Activated naive CD4-positive, alpha-beta T cell treated with anti-CD3 and anti-CD28 coated beads, Interleukin-2, amount 10 ng/mL, durations not matched to agents 7 days and 5 days (primary cell): ENCODE measurements around the gene BEND4.

Experiments used
- CTCF ChIA-PET: fragments of 350-600 bp; sonication (Branson Sonifier 250); formaldehyde crosslinking; loops from one replicate; lab custom pipeline; 2021; ENCODE audit warnings: antibody characterized with exemption; lab: Charles Lee
- DNase-seq: peaks from one replicate; pipeline ENCODE4 v3.0.0-alpha.2; 2020
- H3K27ac Mint-ChIP-seq: one replicate; pipeline ENCODE4 v1.8.0; 2021; ENCODE audit warnings: mild to moderate bottlenecking, moderate library complexity, mixed read lengths
- H3K27me3 Mint-ChIP-seq: one replicate; pipeline ENCODE4 v1.8.0; 2021; ENCODE audit warnings: mild to moderate bottlenecking, mixed read lengths
- H3K36me3 Mint-ChIP-seq: one replicate; pipeline ENCODE4 v1.8.0; 2021; ENCODE audit warnings: mixed read lengths
- H3K4me1 Mint-ChIP-seq: one replicate; pipeline ENCODE4 v1.8.0; 2021; ENCODE audit warnings: mixed read lengths
- H3K4me3 Mint-ChIP-seq: one replicate; pipeline ENCODE4 v1.8.0; 2021; ENCODE audit warnings: mild to moderate bottlenecking, moderate library complexity, mixed read lengths
- H3K9me3 Mint-ChIP-seq: one replicate; pipeline ENCODE4 v1.8.0; 2021; ENCODE audit warnings: mixed read lengths

Gene BEND4

DNA sequence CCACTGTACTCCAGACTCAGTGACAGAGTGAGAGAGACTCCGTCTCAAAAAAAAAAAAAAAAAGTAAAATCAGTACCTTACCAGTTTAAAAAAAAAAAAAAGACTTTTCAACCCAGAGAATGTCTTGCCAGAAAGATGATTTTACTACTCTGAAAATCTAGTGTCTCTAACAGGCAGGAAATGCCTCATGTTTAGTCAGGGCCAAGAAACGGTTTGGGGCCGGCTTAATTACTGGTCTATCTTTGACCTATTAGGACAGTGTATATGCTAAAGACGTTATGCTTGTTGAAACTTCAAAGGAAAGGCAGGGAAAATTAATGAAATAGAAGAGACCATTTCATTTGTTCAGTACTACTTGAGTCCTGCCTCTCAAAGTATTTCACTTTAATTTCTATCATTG is 9.9 kb downstream of the BEND4 start:
- H3K27ac Mint-ChIP-seq: no peak overlapping the region
- DNase-seq: no peak
- CTCF ChIA-PET: no interaction called here
- no peaks in the 10 kb centered on the region for H3K36me3 Mint-ChIP-seq
- H3K27me3 Mint-ChIP-seq: peaks cover 20% of the 10 kb centered on the region
- H3K9me3 Mint-ChIP-seq: no peaks in the 10 kb centered on the region
- H3K4me1 Mint-ChIP-seq: no peaks in the 10 kb centered on the region
- no peak overlapping the region for H3K4me3 Mint-ChIP-seq

DNA sequence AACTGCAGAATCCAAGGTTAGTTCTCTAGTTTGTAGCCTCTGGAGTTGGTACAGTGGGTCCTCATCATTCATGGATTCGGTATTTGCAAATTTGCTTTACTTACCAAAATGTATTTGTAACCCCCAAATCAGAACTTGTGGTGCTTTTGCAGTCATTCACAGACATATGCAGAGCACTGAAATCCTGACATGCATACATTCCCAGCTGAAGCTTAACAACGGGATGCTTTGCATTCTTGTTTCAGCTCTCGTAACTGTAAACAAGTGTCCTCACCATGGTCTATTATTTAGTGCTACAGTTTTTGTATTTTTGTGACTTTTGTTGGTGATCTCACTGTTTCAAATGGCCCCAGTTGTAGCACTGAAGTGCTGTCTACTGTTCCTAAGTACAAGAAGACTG is 16.1 kb downstream of the BEND4 start:
- Mint-ChIP-seq H3K9me3 (no peaks in the 10 kb centered on the region), H3K4me1 (no peaks in the 10 kb centered on the region)
- CTCF ChIA-PET: no interaction called here

DNA sequence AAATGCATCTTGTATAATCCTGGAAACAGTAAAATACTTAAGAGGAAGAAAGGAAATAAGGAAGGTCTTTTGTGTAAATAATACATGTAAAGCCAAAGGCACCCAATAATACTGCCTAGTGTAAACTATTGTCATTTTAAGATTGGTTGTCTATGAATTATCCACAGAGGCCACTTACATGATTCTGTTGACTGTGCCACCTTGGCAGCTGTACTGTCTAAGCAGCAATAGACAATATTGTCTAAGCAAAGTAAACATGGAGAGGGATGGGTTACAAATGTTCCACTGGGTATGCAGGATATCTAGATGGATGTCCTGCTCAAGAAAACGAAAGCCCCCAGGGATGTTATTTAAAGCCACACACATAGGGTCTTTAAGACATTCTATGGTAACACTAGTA is 19.4 kb downstream of the BEND4 start:
- no peaks in the 10 kb centered on the region for H3K9me3 Mint-ChIP-seq
- DNase-seq: no peak
- H3K4me3 Mint-ChIP-seq: no peak overlapping the region
- no peaks in the 10 kb centered on the region for H3K27me3 Mint-ChIP-seq
- no peaks in the 10 kb centered on the region for H3K4me1 Mint-ChIP-seq
- no peak overlapping the region for H3K27ac Mint-ChIP-seq
- CTCF ChIA-PET: no interaction called here
- H3K36me3 Mint-ChIP-seq: no peaks in the 10 kb centered on the region

More for the DNA sequence above, 16.1 kb downstream of the BEND4 start:
- DNase-seq: no peak
- no peak overlapping the region for H3K27ac Mint-ChIP-seq
- peaks cover 7% of the 10 kb centered on the region for H3K27me3 Mint-ChIP-seq
- no peak overlapping the region for H3K4me3 Mint-ChIP-seq
- H3K36me3 Mint-ChIP-seq: no peaks in the 10 kb centered on the region

DNA sequence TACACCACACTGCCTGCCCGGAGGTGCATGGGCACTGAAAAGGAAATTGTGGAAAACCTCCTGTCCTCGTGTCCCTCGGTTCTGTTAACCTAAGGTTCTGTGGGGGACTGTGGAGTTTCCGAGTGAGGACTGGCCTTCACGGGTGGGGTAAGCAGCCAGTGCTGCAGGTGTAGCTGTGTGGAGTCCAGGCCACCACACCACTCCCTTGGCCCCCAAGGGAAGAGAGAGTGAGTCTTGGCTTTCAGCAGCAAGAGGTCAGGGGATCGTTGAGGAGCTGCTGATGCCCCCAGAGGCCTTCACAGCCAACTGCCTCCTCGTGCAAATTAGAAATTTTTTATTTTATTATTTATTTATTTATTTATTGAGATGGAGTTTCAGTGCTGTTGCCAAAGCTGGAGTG is 20.4 kb downstream of the BEND4 start:
- Mint-ChIP-seq H3K9me3 (no peaks in the 10 kb centered on the region), H3K36me3 (no peaks in the 10 kb centered on the region), H3K4me1 (no peaks in the 10 kb centered on the region), H3K4me3 (no peak overlapping the region), H3K27ac (no peak overlapping the region), H3K27me3 (no peaks in the 10 kb centered on the region)
- CTCF ChIA-PET: interaction anchor here (0.6 kb wide), 1 partner anchor 680 kb away, joined by 3 read pairs; no protein-coding TSS in a partner anchor
- DNase-seq: no peak

DNA sequence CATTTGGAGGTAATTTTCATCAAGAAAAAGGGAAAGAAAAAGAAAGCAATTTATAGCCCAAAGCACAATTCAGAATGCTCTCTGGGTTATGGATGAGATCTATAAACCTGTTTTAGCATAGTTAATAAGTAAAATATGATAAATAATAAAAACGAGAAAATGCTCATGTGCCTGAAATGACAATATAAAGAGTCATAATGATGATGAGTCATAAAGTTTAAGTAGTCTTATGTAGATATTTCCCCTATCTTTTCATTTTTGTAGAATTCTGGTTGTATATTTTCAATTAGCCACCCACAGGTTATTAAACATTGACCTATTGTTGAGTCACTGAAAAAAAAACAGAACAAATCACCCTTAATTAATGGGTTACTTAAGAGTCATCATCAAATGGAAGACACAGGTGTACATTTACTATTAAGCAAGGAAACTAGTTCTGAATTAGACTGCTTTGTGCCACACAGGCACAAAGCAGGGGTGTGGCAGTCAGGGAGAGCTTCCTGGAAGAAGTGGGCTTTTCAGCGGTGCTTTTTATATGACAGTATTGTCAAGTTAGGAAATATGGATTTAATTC is 29.3 kb downstream of the BEND4 start:
- H3K27ac Mint-ChIP-seq: no peak overlapping the region
- H3K9me3 Mint-ChIP-seq: no peaks in the 10 kb centered on the region
- no peak overlapping the region for H3K4me3 Mint-ChIP-seq
- peaks cover 3% of the 10 kb centered on the region for H3K27me3 Mint-ChIP-seq
- no peaks in the 10 kb centered on the region for H3K36me3 Mint-ChIP-seq
- DNase-seq: no peak
- no peaks in the 10 kb centered on the region for H3K4me1 Mint-ChIP-seq
- CTCF ChIA-PET: interaction anchor here (0.7 kb wide), 1 partner anchor 344 kb away, joined by 4 read pairs; no protein-coding TSS in a partner anchor

DNA sequence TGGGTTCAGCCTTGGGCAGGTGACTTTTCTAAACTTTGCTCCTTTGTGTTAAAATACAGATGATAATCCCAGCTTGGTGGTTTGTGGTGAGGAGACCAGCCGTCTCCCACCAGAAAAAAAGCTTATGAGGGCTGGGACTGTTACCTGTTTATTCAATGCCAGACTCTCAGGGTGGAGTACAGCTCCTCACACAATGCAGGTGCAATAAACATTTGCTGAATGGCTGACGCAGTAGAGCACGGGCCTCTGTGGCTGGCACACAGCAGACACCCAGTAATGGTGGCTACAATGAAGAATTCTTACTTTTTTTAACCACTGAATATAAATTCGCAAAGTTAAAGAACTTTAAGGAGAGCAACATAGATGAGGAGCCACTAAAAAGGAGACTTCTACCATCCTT is 30.2 kb downstream of the BEND4 start:
- Mint-ChIP-seq H3K9me3 (no peaks in the 10 kb centered on the region), H3K36me3 (no peaks in the 10 kb centered on the region), H3K4me1 (no peaks in the 10 kb centered on the region), H3K27ac (no peak overlapping the region), H3K27me3 (peaks cover 3% of the 10 kb centered on the region), H3K4me3 (no peak overlapping the region)
- CTCF ChIA-PET: no interaction called here
- DNase-seq: no peak

DNA sequence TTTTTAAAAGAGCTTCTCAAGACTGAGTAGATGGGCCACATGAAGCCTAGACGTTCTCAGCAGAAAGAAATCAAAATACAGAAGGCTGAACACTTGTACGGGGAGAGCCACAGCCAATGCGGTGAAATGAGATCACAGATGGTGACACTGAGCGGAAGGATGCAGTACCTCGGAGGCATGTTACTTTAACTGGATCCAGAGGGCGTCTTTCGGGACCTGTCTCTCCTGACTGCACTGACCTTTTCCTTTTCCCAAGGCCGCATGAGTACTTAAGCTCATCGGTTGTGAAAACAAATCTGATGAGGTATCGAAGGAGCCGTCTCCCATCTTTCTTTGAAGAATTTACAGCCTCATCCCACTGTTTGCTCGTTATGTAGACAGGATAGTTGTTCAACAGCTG is 32.6 kb downstream of the BEND4 start:
- no peak overlapping the region for H3K4me3 Mint-ChIP-seq
- H3K36me3 Mint-ChIP-seq: no peaks in the 10 kb centered on the region
- CTCF ChIA-PET: no interaction called here
- no peak overlapping the region for H3K27ac Mint-ChIP-seq
- no peak for DNase-seq
- H3K4me1 Mint-ChIP-seq: no peaks in the 10 kb centered on the region
- H3K27me3 Mint-ChIP-seq: peaks cover 3% of the 10 kb centered on the region
- no peaks in the 10 kb centered on the region for H3K9me3 Mint-ChIP-seq

DNA sequence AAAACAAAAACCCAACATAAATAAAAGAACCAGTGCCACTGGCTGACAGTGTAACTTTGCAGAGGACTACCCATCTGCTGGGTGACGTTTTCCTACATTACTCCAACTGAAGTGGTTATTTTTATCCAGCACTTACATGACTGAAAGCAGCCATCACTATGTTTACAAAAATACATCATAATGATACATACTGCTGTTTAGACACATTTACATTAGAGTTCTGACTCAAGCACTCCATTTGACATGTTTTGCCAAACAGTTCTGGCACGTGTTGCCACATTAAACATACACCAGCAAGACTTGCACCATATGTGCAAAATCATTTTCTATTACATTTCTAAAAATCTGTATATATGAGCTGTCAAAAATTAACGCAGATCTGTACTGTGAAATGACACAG is 39.6 kb downstream of the BEND4 start:
- Mint-ChIP-seq H3K36me3 (no peaks in the 10 kb centered on the region), H3K27ac (no peak overlapping the region), H3K9me3 (no peaks in the 10 kb centered on the region), H3K4me1 (no peaks in the 10 kb centered on the region), H3K27me3 (no peaks in the 10 kb centered on the region), H3K4me3 (no peak overlapping the region)
- DNase-seq: no peak
- CTCF ChIA-PET: no interaction called here

DNA sequence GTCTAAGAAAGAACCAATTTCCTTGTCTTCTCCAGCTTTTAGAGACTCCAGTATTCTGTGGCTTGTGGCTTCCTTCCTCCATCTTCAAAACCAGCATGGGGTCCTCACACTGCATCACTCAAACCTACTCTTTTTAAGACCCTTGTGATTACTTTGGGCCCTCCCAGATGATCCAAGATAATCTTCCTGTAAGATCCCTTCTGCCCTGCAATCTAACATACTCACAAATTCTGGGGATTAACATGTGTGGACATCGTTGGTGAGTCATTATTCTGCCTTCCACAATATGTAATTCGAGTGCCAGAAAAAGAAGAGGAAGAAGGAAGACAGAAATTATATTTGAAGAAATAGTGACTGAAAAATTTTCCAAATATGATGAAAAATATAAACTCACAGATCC is 47.9 kb downstream of the BEND4 start:
- H3K27me3 Mint-ChIP-seq: no peaks in the 10 kb centered on the region
- CTCF ChIA-PET: no interaction called here
- no peak overlapping the region for H3K4me3 Mint-ChIP-seq
- no peak overlapping the region for H3K27ac Mint-ChIP-seq
- H3K36me3 Mint-ChIP-seq: no peaks in the 10 kb centered on the region
- H3K4me1 Mint-ChIP-seq: no peaks in the 10 kb centered on the region
- DNase-seq: no peak
- no peaks in the 10 kb centered on the region for H3K9me3 Mint-ChIP-seq

DNA sequence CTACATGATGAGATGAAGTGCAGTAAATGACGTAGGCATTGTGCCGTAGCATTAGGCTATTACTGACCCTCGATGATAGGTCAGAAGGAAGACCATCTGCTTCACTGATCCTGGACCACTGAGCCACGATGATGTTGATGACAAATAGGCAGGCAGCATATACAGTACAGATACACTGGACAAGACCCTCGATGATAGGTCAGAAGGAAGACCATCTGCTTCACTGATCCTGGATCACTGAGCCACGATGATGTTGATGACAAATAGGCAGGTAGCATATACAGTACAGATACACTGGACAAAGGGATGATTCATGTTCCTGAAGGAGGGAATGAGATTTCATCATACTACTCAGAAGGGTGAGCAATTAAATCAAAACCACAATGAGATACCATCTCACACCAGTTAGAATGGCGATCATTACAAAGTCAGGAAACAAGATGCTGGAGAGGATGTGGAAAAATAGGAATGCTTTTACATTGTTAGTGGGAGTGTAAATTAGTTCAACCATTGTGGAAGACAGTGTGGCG is 50.9 kb downstream of the BEND4 start:
- Mint-ChIP-seq H3K36me3 (no peaks in the 10 kb centered on the region), H3K4me1 (no peaks in the 10 kb centered on the region), H3K4me3 (no peak overlapping the region), H3K9me3 (no peaks in the 10 kb centered on the region), H3K27ac (no peak overlapping the region), H3K27me3 (no peaks in the 10 kb centered on the region)
- CTCF ChIA-PET: no interaction called here
- no peak for DNase-seq

DNA sequence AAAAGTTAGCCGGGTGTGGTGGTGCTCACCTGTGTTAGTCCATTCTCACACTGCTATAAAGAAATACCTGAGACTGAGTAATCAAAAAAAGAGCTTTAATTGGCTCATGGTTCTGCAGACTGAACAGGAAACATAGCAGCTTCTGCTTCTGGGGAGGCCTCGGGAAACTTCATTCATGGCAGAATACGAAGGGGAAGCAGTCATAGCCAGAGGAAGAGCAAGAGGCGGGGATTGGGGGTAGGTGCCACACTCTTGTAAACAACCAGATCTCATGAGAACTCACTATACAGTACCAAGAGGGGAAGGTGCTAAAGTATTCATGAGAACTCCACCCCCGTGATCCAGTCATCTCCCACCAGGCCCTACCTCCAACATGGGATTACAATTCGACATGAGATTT is 64.1 kb downstream of the BEND4 start:
- H3K4me3 Mint-ChIP-seq: no peak overlapping the region
- DNase-seq: no peak
- H3K4me1 Mint-ChIP-seq: no peaks in the 10 kb centered on the region
- CTCF ChIA-PET: no interaction called here
- no peak overlapping the region for H3K27ac Mint-ChIP-seq
- H3K27me3 Mint-ChIP-seq: no peaks in the 10 kb centered on the region
- peaks cover 11% of the 10 kb centered on the region for H3K36me3 Mint-ChIP-seq
- no peaks in the 10 kb centered on the region for H3K9me3 Mint-ChIP-seq

DNA sequence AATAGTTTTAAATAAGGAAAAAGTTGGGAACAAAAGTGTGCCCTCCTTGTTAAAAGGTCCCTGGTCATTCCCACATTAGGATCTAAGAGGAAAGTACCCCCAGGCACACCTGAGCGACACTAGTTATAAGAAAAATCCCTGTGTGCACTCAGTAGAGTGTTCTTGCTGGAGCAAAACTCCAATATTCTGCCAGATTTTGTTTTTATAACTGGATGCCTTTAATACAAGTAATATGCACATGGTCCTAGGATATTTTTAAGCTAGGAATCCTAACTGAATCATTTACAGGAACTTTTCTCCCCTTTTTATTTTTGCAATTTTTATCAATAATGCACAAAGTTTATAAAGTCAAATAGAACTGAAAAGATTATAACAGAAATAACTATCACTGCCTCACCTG is 68.6 kb downstream of the BEND4 start:
- no peaks in the 10 kb centered on the region for H3K4me1 Mint-ChIP-seq
- H3K4me3 Mint-ChIP-seq: no peak overlapping the region
- no peaks in the 10 kb centered on the region for H3K9me3 Mint-ChIP-seq
- H3K27ac Mint-ChIP-seq: no peak overlapping the region
- no peaks in the 10 kb centered on the region for H3K27me3 Mint-ChIP-seq
- DNase-seq: no peak
- peaks cover 9% of the 10 kb centered on the region for H3K36me3 Mint-ChIP-seq
- CTCF ChIA-PET: no interaction called here

DNA sequence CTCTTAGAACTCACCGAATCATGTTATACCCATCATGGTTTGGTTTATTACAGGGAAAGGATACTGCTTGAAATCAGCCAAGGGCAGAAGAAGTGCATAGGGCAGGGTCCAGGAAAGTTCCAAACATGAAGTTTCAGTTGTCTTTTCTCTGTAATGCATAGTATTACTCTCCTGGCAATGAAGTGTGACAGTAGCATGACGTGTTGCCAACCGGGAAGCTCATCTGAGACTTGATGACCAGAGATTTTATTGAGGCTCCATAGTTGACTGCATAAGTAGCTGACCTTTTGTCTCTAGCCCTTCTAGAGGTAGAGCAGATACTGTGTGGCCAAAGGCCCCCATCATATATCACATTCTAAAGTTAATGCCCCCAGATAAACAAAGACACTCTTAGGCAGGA is 72.1 kb downstream of the BEND4 start:
- H3K4me1 Mint-ChIP-seq: no peaks in the 10 kb centered on the region
- H3K4me3 Mint-ChIP-seq: no peak overlapping the region
- CTCF ChIA-PET: no interaction called here
- H3K27ac Mint-ChIP-seq: no peak overlapping the region
- H3K36me3 Mint-ChIP-seq: peaks cover 6% of the 10 kb centered on the region
- no peak for DNase-seq
- H3K9me3 Mint-ChIP-seq: no peaks in the 10 kb centered on the region
- no peaks in the 10 kb centered on the region for H3K27me3 Mint-ChIP-seq

DNA sequence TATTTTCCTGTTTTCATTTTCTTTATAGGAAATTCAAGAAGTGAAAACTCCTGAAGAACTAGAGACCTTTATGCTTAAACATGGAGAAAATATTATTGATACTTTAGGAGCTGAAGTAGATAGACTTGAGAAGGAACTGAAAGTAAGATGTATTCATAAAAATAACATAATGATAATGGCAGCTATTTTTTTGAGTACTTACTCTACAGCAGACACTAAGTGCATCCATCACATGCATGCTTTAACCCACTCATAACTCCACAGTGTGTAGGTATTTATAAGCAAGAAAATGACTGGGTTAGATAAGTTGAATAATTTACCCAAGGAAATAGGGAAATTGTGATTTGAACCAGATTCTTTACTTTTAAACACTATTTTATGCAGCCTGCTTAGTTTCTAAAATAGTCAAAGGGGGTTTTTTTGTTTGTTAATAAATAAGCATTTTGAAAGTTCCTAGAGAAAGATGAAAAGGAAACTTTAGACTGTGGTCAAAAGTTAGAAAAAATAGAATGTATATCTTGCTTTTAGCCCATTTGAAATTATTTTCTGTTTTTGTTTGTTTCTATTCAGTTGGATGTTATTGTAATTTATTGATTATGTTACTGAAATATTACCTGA is 74.2 kb downstream of the BEND4 start:
- Mint-ChIP-seq H3K27ac (no peak overlapping the region), H3K27me3 (no peaks in the 10 kb centered on the region)

DNA sequence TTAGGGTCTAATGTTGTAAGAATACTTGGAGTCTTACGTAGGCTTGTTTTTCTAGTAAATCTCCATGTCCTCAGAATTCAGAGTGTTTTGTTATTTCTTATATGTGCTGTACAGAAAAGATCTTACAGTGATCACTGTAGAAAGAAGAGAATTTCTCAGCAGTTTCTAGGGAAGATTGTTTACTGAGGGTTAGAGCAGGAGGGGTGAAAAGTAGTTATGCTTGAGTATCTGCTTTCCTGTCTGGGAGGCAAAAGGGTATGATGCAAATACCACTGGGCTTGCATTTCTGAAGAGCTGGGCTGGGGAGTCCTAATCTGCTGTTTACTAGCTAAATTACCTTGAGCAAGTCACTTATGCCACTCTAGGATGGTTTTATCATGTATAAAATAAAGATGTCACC is 78.2 kb downstream of the BEND4 start:
- Mint-ChIP-seq H3K4me1 (no peaks in the 10 kb centered on the region), H3K27me3 (no peaks in the 10 kb centered on the region), H3K9me3 (no peaks in the 10 kb centered on the region), H3K36me3 (peaks cover 12% of the 10 kb centered on the region), H3K27ac (no peak overlapping the region), H3K4me3 (no peak overlapping the region)
- CTCF ChIA-PET: interaction anchor here (0.7 kb wide), 1 partner anchor 885 kb away, joined by 4 read pairs; no protein-coding TSS in a partner anchor
- DNase-seq: no peak

More for the DNA sequence above, 74.2 kb downstream of the BEND4 start:
- H3K36me3 Mint-ChIP-seq: peaks cover 8% of the 10 kb centered on the region
- no peak overlapping the region for H3K4me3 Mint-ChIP-seq
- H3K4me1 Mint-ChIP-seq: no peaks in the 10 kb centered on the region
- CTCF ChIA-PET: no interaction called here
- DNase-seq: no peak
- no peaks in the 10 kb centered on the region for H3K9me3 Mint-ChIP-seq
